Coronary artery (tissue), 2 donors: Measurements from ENCODE around the gene MAL.

Source experiments
- DNase-seq: peaks from one replicate; pipeline ENCODE4 v3.0.0-alpha.2; 2017; ENCODE audit warnings: low spot score
- H3K27ac ChIP-seq, 2 donors: fragments of 200-600 bp; sonication (generic); one replicate each; pipeline ENCODE4 v1.5.1; 2016 to 2019
- H3K4me3 ChIP-seq: fragments of 200-600 bp; sonication (generic); 2 replicates; pipeline ENCODE4 v1.5.1; 2016; ENCODE audit warnings: mild to moderate bottlenecking, moderate library complexity
- TF ChIP-seq, protein P1 (sequence below): fragments of 200-600 bp; sonication (generic); IDR thresholded peaks from one replicate; pipeline ENCODE4 v1.5.1; 2019; ENCODE audit warnings: antibody characterized with exemption

MAL gene

DNA sequence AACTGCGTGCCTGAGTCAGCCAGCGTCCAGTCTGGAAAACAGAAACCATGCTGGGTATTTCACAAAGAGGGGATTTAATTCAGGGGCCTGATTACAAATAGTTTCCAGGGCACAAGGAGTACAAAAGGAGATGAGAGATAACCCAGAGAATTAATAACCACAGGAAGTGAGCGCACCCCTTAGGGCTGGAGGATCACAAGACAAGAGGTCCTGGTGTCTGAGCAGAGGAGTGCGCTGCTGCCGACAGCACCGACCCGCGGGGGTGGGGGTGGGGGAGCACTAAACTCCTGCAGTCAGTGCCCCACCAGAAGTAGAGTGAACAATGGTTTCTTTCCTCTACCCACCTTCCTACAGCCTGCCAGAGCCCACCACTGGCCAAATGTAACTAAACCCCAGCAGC, 20.8 kb upstream of the MAL start:
- H3K4me3 ChIP-seq, result no peak overlapping the region
- DNase-seq, result no peak
- TF ChIP-seq, protein P1, sequence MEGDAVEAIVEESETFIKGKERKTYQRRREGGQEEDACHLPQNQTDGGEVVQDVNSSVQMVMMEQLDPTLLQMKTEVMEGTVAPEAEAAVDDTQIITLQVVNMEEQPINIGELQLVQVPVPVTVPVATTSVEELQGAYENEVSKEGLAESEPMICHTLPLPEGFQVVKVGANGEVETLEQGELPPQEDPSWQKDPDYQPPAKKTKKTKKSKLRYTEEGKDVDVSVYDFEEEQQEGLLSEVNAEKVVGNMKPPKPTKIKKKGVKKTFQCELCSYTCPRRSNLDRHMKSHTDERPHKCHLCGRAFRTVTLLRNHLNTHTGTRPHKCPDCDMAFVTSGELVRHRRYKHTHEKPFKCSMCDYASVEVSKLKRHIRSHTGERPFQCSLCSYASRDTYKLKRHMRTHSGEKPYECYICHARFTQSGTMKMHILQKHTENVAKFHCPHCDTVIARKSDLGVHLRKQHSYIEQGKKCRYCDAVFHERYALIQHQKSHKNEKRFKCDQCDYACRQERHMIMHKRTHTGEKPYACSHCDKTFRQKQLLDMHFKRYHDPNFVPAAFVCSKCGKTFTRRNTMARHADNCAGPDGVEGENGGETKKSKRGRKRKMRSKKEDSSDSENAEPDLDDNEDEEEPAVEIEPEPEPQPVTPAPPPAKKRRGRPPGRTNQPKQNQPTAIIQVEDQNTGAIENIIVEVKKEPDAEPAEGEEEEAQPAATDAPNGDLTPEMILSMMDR, result no peak
- H3K27ac ChIP-seq, result no peak overlapping the region

DNA sequence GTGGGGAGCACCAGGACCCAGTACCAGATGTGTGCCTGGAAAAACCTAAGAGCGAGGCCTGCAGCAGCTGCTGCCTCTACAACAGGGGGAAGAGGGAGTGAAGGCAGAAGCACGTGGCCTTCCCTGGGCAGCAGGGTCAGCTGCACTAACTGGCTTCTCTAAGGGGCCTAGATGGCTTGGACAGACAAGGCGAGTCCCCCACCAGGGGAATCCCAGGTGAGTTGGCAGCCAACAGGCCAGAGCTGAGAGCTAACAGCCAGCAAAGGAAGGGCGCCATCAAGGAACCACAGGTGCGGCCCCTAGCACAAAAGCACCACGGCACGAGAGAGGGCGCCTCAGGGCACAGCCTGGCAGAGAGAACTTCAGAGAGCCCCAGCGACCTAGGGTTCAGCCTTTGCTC, 19.8 kb upstream of the MAL start:
- TF ChIP-seq, protein P1, result no peak
- no peak overlapping the region for H3K4me3 ChIP-seq
- no peak overlapping the region for H3K27ac ChIP-seq
- no peak for DNase-seq

DNA sequence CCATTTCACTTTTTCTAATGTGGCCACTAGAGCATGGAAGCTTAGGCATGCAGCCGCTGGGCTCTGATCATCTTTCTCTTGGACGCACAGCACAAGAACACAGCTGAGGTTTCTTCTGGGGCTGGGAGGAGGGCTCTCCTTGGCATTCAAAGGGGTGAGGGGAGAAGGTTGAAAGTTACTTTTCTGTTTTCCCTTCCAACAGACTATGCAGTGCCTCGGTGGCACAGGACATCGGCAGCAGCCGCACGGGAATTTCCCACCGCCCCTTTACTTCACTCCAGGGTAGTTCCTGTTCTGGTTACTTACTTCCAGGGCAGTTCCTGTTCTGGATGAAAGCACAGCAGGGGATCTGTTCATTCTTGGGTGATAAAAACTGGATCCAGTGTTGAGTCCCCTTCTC, 18.9 kb upstream of the MAL start:
- Histone ChIP-seq H3K4me3 (no peak overlapping the region), H3K27ac (no peak overlapping the region)
- no peak for DNase-seq
- TF ChIP-seq, protein P1, result no peak

DNA sequence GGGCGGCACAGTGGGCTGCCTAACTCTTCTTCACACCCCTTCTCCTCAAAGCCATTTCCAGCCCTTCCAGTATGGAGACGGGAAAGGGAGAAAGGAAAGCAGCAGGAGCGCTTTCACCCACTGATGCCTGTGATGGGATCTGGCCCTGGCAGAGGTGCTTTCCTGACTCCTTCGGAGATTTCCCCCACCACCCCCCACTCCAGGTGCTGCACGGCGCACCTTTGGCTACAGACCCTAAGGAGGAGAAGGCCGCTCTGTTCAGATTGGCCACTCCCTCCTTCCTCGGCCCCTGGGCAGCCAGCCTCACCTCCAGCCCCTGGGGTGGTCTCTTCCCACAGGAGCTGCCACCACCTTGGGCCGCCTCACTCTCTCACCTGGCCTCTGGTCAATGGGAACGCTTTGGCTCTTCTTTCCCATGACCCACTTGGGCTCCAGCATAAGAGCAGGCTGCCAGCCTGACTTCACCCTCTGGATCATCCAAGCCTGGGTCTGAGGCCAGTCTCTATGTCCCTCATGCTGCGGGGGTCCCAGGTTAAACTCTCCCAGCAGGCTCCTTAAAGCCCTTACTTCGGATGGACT, 18.4 kb upstream of the MAL start:
- no peak overlapping the region for H3K27ac ChIP-seq
- TF ChIP-seq, protein P1, result no peak
- no peak overlapping the region for H3K4me3 ChIP-seq
- no peak for DNase-seq

DNA sequence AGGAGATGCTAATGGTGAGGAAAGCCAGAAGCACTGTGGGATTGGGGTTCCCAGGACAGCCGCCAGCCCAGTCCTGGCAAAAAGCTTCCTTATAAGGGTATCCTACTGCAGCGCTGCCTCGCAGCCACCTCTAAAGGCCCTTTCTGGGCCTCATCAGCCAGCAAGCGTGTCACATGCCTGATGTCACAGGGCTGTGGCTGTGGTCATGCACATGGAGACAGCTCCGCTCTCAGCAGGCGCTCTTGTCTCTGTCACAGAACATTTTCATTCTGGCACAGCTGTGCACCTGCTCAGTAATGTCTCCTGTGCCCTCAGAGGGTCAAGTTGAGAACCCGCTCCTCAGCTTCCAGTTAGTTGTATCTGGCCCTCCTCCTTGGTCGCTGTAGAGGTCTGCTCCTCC, 17.7 kb upstream of the MAL start:
- TF ChIP-seq, protein P1, result no peak
- DNase-seq, result no peak
- Histone ChIP-seq H3K4me3 (no peak overlapping the region), H3K27ac (no peak overlapping the region)

DNA sequence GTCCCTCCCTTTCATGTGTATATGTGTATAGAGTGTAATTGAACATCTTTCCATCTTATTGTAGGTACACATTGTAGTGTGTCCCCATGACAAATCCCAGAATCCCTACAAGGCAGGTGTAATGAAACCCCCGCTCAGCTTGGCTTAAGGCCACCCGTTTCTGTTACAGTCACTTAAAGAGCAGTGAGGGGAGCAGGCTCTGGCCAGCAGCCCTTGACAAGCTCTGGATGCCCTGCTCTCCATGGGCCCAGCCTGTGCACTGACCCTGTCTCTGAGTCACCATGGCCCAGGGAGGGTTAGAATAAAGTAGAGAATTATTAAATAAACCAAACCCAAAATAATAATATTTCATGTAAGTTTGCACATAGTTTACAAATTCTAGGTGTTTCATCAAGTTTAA, 17.2 kb upstream of the MAL start:
- TF ChIP-seq, protein P1, result no peak
- Histone ChIP-seq H3K27ac (no peak overlapping the region), H3K4me3 (no peak overlapping the region)
- no peak for DNase-seq

DNA sequence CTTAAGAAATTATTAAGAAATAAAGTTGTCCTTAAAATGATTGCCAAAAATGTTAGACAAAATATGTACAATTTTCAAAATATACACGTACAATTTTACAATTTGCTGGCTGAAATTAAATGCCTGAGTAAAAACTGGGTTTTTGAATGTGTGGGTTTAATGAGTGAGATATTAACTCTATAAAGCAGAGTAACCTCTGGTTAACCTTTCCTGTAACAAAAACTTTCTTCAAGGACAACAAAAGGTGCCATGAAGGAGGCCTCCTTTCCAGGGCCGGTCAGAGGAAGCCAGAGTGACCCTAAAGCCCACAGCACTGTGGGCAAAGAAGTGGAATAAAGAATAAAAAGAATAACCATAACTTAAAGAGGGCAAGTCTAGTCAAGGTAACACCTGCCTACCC, 16.5 kb upstream of the MAL start:
- Histone ChIP-seq H3K4me3 (no peak overlapping the region), H3K27ac (no peak overlapping the region)
- TF ChIP-seq, protein P1, result no peak
- no peak for DNase-seq
